Testis (tissue), 3 donors: ENCODE results near the gene IQGAP3. TPM values are rescaled to one million over a fixed set of nuclear protein-coding genes. Genes with fewer than 3 reads are reported as not detected.
A peak's percentile ranks its signal among the peaks of the same experiment; 100 is the strongest.

Experiments used
- DNase-seq: peaks from one replicate; pipeline ENCODE4 v3.0.0-alpha.2; 2019
- H3K27ac ChIP-seq, 2 donors: fragments of 200-600 bp; sonication (generic); one replicate each; pipeline ENCODE4 v1.5.1; 2019
- H3K27me3 ChIP-seq: fragments of 200-600 bp; sonication (generic); one replicate; pipeline ENCODE4 v1.5.1; 2019
- H3K36me3 ChIP-seq: fragments of 200-600 bp; sonication (generic); one replicate; pipeline ENCODE4 v1.5.1; 2017; ENCODE audit warnings: low read depth; ENCODE audit errors: missing control alignments
- H3K4me1 ChIP-seq: fragments of 200-600 bp; sonication (generic); one replicate; pipeline ENCODE4 v1.5.1; 2019
- H3K4me3 ChIP-seq, 2 donors: fragments of 200-600 bp; sonication (generic); one replicate each; pipeline ENCODE4 v1.5.1; 2017 to 2019
- H3K9me3 ChIP-seq: fragments of 200-600 bp; sonication (generic); one replicate; pipeline ENCODE4 v1.5.1; 2017
- POLR2A ChIP-seq: fragments of 450-650 bp; IDR thresholded peaks from one replicate; pipeline ENCODE4 v1.6.1; 2017; ENCODE audit warnings: antibody characterized with exemption, mild to moderate bottlenecking, moderate library complexity
- WGBS, 2 donors: methylation state at CpG; one replicate each; pipeline ENCODE4 v1.1.5; 2018; 5-methylcytosine and 5-hydroxymethylcytosine counted together
- intact Hi-C: fragments of 100-400 bp; cut with DNase I; formaldehyde crosslinking; loops from one replicate; pipeline ENCODE4 v1.15.1; 2023; ENCODE audit warnings: low total_unique reads
- polyA plus RNA-seq: library from polyadenylated mRNA; stranded (reverse); fragments of 350-450 nt; fragmentation: Illumina TruSeq; extraction: RNeasy Lipid Tissue Mini Kit (QIAGEN cat#74804); gene quantifications from one replicate; pipeline ENCODE4 v1.2.3, GENCODE V29; 2014; ENCODE audit warnings: low read depth, low replicate concordance; ENCODE audit not compliant: insufficient read depth
- total RNA-seq, 2 donors: library from RNA; depleted of rRNA; stranded (reverse); fragments of >200 nt; gene quantifications; one replicate each; pipeline ENCODE4 v1.2.3, GENCODE V29; 2016
- TF ChIP-seq, protein P1 (sequence below), 3 experiments: fragments of 450-650 bp in 2 of 3; fragments of 200-600 bp in 1 of 3; sonication (generic) in 1 of 3; IDR thresholded peaks; one replicate each; pipeline ENCODE4 v1.5.1; 2016 to 2019; ENCODE audit warnings: antibody characterized with exemption in 3 of 3, mild to moderate bottlenecking in 2 of 3, moderate library complexity in 1 of 3

Gene IQGAP3
- total and polyA plus RNA-seq, 3 donors from 2014 or later: 5.6 to 13.4 (median 8.2) TPM

DNA sequence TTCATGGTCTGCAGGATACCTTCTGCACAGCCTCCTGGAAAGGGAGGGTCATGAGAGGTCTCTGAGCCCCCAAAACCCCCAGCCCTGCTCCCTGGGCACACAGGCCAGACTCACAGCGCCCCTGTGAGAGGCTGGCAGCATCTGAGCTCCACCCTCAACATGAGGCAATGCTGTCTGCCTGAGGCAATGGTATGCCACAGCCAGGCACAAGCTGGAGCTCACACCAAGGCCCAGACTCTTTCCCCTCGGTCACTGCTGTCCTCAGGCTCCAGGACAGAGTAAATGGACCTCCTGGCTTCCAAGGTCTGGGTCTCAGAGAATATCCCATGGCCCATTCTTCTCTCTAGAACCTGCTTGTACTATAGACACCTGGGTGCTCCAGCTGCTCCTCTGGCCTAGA lies 89.0 kb downstream of the IQGAP3 start:
- intact Hi-C loops: no loop called here
- Histone ChIP-seq H3K27ac (no peak overlapping the region), H3K36me3 (no peaks in the 10 kb centered on the region), H3K4me1 (peaks cover under 1% of the 10 kb centered on the region), H3K9me3 (no peaks in the 10 kb centered on the region), H3K27me3 (no peaks in the 10 kb centered on the region), H3K4me3 (no peak overlapping the region)
- WGBS, 2 donors: 89 to 100% methylated on average over 2 of the region's 2 CpGs
- TF ChIP-seq, protein P1, sequence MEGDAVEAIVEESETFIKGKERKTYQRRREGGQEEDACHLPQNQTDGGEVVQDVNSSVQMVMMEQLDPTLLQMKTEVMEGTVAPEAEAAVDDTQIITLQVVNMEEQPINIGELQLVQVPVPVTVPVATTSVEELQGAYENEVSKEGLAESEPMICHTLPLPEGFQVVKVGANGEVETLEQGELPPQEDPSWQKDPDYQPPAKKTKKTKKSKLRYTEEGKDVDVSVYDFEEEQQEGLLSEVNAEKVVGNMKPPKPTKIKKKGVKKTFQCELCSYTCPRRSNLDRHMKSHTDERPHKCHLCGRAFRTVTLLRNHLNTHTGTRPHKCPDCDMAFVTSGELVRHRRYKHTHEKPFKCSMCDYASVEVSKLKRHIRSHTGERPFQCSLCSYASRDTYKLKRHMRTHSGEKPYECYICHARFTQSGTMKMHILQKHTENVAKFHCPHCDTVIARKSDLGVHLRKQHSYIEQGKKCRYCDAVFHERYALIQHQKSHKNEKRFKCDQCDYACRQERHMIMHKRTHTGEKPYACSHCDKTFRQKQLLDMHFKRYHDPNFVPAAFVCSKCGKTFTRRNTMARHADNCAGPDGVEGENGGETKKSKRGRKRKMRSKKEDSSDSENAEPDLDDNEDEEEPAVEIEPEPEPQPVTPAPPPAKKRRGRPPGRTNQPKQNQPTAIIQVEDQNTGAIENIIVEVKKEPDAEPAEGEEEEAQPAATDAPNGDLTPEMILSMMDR (IDR thresholded peaks at IDR 0.05): no peak
- no peak for TF ChIP-seq POLR2A
- DNase-seq: no peak

DNA sequence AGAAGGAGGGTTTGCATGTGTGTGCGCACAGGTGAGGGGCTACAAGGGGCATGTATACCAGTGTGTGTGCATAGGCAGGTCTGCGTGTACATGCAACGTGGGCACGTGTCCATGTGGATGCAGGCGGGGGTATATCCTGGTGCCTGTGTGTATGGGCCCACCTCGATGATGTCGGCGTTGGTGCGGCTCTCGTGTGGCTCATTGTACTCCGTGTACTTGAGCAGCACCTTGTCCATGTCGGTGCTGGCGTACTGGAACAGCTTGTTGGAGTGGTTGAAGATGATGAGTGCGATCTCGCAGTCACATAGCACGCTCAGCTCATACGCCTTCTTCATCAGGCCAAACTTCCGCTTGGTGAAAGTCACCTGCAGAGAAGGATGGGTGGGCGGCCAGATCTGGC lies 90.1 kb downstream of the IQGAP3 start:
- Histone ChIP-seq H3K4me3 (no peak overlapping the region), H3K9me3 (no peaks in the 10 kb centered on the region), H3K27ac (no peak overlapping the region), H3K36me3 (no peaks in the 10 kb centered on the region), H3K27me3 (no peaks in the 10 kb centered on the region), H3K4me1 (peaks cover 9% of the 10 kb centered on the region)
- TF ChIP-seq, protein P1 (IDR thresholded peaks at IDR 0.05): no peak
- TF ChIP-seq POLR2A: no peak
- intact Hi-C loops: no loop called here
- WGBS, 2 donors: 89 to 94% methylated on average over 12 to 19 of the region's 19 CpGs
- DNase-seq: no peak

DNA sequence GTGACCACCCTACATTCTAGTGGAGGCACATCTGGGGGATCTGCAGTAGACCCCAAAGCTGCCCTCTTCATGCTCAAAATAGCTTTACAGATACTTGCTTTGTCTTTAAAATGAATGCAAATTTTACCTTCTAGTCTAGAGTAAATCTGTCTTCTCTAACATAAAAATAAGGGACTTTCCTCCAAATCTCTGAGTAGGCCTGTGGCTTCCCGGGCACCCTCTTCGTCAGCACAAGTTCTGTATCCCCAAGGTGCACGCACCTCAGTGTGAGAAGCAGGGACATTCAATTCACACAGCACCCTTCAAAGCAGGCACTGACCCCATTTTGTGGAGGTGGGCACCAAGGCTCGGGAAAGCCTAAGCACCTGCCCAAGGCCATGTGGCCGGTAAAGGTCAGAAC lies 90.8 kb downstream of the IQGAP3 start:
- 70 to 80% methylated on average over 5 of the region's 5 CpGs for WGBS, 2 donors
- no peaks in the 10 kb centered on the region for H3K9me3 ChIP-seq
- no peak for DNase-seq
- no peak overlapping the region for H3K4me3 ChIP-seq
- H3K27ac ChIP-seq: no peak overlapping the region
- H3K36me3 ChIP-seq: no peaks in the 10 kb centered on the region
- no peaks in the 10 kb centered on the region for H3K27me3 ChIP-seq
- intact Hi-C loops: no loop called here
- peaks cover 16% of the 10 kb centered on the region for H3K4me1 ChIP-seq
- TF ChIP-seq, protein P1 (IDR thresholded peaks at IDR 0.05): no peak
- no peak for TF ChIP-seq POLR2A

DNA sequence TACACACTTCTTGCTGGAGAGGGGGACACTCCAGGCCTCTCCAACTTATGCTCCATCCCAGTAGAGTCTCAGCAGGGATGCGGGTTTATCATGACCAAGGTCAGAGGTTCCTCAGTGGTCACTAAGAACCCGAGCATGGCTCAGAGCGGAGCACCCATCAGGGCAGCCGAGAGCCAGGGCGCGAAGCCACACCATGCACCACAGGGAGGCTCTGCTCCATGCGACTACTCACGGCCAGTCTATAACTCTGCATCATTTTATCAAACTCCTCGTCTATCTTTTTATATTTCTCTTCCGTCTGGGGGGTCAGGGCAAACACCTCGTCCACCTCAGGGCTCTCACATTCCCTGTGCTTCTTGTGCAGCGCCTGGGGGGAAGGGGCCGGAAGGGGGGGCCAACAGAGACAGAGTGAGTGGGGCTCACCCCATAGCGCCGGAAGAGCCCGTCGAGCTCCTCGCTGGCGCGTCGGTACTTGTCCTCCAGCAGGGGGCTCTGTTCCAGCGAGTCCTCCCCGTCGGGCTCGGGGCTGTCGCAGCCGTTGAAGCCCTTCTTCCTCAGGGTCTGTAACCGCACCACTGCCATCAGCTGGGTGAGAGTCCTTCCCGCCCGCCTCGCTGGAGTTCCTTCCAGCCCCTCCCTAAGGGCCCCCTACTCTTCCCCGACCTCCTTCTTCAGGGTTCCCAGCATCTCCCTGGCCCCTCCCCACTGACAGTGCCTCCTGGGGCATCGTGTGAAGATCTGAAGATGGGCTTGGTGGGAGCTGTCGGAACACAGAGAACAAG lies 91.8 kb downstream of the IQGAP3 start:
- Histone ChIP-seq H3K9me3 (no peaks in the 10 kb centered on the region), H3K4me3 (no peak overlapping the region), H3K27ac (peak overlapping the region in 1 of 2 donors; percentile 24), H3K27me3 (no peaks in the 10 kb centered on the region), H3K36me3 (no peaks in the 10 kb centered on the region), H3K4me1 (peaks cover 17% of the 10 kb centered on the region)
- intact Hi-C loops: no loop called here
- TF ChIP-seq, protein P1 (IDR thresholded peaks at IDR 0.05): peak; percentile 36 to 55 (median 50)
- no peak for TF ChIP-seq POLR2A
- WGBS, 2 donors: 46 to 70% methylated on average over 18 to 34 of the region's 34 CpGs
- no peak for DNase-seq

DNA sequence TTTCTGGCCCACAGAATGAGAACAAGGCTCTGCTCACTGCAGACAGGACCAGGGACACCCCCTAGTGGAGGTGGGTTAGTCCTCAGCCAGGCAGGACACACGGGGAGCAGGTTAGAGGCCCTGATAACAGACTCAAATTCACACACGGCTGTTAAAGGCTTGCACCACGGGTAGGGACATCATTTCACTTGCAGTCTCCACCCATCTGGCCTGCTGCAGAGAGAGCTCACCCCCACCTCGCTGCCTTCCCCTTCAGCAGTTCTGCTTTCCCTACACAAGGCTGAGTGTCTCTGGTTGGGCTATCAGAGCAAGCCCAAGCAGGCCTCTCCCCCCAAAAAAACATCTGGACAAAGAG lies 92.4 kb downstream of the IQGAP3 start:
- 38 to 49% methylated on average over 4 of the region's 4 CpGs for WGBS, 2 donors
- no peak overlapping the region for H3K4me3 ChIP-seq
- no peak for DNase-seq
- H3K27ac ChIP-seq: no peak overlapping the region
- H3K27me3 ChIP-seq: no peaks in the 10 kb centered on the region
- H3K36me3 ChIP-seq: no peaks in the 10 kb centered on the region
- no peaks in the 10 kb centered on the region for H3K9me3 ChIP-seq
- H3K4me1 ChIP-seq: peaks cover 17% of the 10 kb centered on the region
- intact Hi-C loops: no loop called here
- TF ChIP-seq POLR2A: no peak
- TF ChIP-seq, protein P1 (IDR thresholded peaks at IDR 0.05): no peak
